ENCODE results near the gene LAMA2.

DNA sequence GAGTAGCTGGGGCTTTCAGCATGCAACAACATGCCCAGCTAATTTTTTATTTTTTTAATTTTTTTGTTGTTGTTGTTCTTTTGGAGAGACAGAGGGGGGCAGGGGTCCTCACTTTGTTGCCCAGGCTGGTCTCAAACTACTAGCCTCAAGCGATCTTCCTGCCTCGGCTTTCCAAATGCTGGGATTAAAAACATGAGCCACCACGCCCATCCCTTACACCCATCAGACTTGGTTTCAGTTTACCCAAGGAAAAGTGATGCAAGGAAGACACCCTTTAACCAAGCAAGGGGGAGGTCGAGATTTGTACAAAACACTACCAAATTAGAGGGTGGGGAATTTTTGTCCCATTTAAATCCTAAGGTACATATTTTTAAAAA is 616.9 kb downstream of the LAMA2 start:
- no peak for TF ChIP-seq POLR2A (IDR thresholded peaks at IDR 0.05)
- no peak for TF ChIP-seq CTCF (IDR thresholded peaks at IDR 0.05)

Data from testis (tissue), 2 donors.